Central memory CD8-positive, alpha-beta T cell (primary cell): ENCODE results near the gene ELMO1.

Source experiments
- ATAC-seq: fragments of 150-1000 bp; cut with Tn5 transposase; replicated peaks from 2 replicates; pipeline ENCODE4 v1.10.0; 2022; ENCODE audit warnings: mild to moderate bottlenecking, moderate FRiP score, moderate number of reproducible peaks; ENCODE audit not compliant: poor library complexity, severe bottlenecking; ENCODE audit errors: extremely low read depth
- DNase-seq, 2 donors: peaks; one replicate each; pipeline ENCODE4 v3.0.0; 2021; ENCODE audit warnings: low spot score in 2 of 2
- H3K27ac Mint-ChIP-seq: one replicate; pipeline ENCODE4 v1.8.0; 2022; ENCODE audit warnings: low read depth, mild to moderate bottlenecking, moderate library complexity, mixed read lengths
- H3K27me3 Mint-ChIP-seq: one replicate; pipeline ENCODE4 v1.8.0; 2022; ENCODE audit warnings: mixed read lengths
- H3K36me3 Mint-ChIP-seq: one replicate; pipeline ENCODE4 v1.8.0; 2022; ENCODE audit warnings: mild to moderate bottlenecking, moderate library complexity, mixed read lengths; ENCODE audit not compliant: insufficient read depth
- H3K4me1 Mint-ChIP-seq: one replicate; pipeline ENCODE4 v1.8.0; 2022; ENCODE audit warnings: mixed read lengths
- H3K4me3 Mint-ChIP-seq: one replicate; pipeline ENCODE4 v1.8.0; 2022; ENCODE audit warnings: mild to moderate bottlenecking, moderate library complexity, mixed read lengths
- H3K9me3 Mint-ChIP-seq: one replicate; pipeline ENCODE4 v1.8.0; 2022; ENCODE audit warnings: mixed read lengths

Gene ELMO1

DNA sequence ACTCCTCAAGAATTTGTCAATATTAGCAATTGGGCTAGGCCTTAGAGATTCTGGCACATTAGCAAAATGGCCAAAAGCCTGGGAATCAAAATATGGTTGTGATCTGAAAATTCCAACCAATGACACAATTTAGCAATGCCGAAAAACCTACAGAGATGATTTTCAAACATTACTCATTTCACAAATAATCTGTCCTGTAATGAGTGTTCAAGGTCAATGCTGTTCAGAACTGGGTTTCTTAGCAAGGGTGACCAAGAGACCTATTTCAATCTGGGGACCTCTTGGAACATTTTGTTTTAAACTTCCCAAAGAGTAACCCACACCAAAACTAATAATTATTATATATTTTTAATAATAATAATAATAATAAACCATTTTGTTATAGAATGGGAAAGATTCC lies 24.1 kb downstream of the ELMO1 start:
- no peak overlapping the region for H3K4me3 Mint-ChIP-seq
- no peak for ATAC-seq
- H3K36me3 Mint-ChIP-seq = peaks cover 6% of the 10 kb centered on the region
- no peaks in the 10 kb centered on the region for H3K9me3 Mint-ChIP-seq
- H3K27ac Mint-ChIP-seq = no peak overlapping the region
- H3K4me1 Mint-ChIP-seq = peaks cover 29% of the 10 kb centered on the region
- H3K27me3 Mint-ChIP-seq = no peaks in the 10 kb centered on the region
- DNase-seq = no peak

GRCh38 chr7:37421861-37422500 lies 26.7 kb downstream of the ELMO1 start:
- Mint-ChIP-seq H3K27ac (no peak overlapping the region), H3K4me3 (no peak overlapping the region), H3K36me3 (peaks cover 2% of the 10 kb centered on the region), H3K4me1 (peaks cover 31% of the 10 kb centered on the region), H3K27me3 (no peaks in the 10 kb centered on the region), H3K9me3 (no peaks in the 10 kb centered on the region)
- DNase-seq (no peak), ATAC-seq (no peak)

DNA sequence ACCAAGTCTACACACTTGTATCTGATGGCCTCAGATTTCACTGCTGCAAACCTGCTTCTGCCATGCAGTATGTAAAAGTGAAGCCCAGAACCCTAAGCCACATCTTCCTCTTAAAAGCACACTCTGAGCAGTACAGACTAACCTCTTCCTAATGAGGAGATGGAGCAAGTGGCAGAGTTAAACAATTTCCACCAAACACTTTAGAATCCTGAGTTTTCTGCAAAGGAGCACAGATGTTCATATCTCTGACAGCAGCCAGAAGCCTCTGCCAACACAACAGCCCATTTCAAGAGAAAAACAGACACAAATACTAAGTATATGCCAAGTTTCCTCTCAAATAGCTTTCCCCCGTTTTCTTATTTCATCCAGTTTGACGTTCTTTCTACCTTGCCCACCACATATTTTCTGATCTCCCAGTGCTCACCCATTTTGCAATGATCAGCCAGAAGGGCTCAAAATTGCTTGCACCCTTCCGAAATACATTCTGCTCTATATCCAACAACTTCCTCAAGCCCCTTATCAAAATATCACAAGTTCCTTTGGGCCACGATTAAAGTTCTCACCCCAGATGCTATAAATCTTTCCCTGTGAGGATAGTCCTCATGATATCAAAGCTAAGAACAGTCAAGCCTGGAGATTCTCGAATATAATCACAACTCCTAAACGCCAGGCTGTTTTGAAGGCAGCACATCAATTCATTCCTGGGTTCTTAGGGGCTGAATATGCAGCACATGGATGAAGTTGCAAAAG lies 27.5 kb downstream of the ELMO1 start:
- H3K27ac Mint-ChIP-seq = no peak overlapping the region
- no peaks in the 10 kb centered on the region for H3K27me3 Mint-ChIP-seq
- DNase-seq (no peak), ATAC-seq (no peak)
- no peaks in the 10 kb centered on the region for H3K9me3 Mint-ChIP-seq
- H3K4me3 Mint-ChIP-seq = no peak overlapping the region
- H3K36me3 Mint-ChIP-seq = no peaks in the 10 kb centered on the region
- H3K4me1 Mint-ChIP-seq = peaks cover 31% of the 10 kb centered on the region

DNA sequence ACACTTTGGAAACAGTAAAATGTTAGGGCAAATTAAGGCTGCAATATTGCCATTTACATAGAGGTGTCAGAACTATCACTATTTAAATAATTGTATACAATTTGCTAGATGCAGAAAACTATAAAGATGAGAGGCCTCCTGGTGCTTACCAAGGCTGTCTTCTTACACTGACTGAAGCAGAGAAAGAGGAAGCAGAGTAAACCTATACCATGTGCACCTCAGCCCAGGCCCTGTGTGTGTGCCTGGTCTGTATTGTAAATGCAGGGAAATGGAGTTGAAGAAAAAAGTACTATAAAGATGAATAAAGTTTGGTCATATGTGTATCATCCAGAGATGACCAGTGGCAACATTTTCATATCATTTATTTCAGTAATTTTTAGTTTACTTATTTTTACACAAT lies 29.2 kb downstream of the ELMO1 start:
- H3K9me3 Mint-ChIP-seq = no peaks in the 10 kb centered on the region
- no peak for ATAC-seq
- H3K36me3 Mint-ChIP-seq = no peaks in the 10 kb centered on the region
- peaks cover 31% of the 10 kb centered on the region for H3K4me1 Mint-ChIP-seq
- no peak for DNase-seq
- no peak overlapping the region for H3K27ac Mint-ChIP-seq
- no peaks in the 10 kb centered on the region for H3K27me3 Mint-ChIP-seq
- H3K4me3 Mint-ChIP-seq = no peak overlapping the region

DNA sequence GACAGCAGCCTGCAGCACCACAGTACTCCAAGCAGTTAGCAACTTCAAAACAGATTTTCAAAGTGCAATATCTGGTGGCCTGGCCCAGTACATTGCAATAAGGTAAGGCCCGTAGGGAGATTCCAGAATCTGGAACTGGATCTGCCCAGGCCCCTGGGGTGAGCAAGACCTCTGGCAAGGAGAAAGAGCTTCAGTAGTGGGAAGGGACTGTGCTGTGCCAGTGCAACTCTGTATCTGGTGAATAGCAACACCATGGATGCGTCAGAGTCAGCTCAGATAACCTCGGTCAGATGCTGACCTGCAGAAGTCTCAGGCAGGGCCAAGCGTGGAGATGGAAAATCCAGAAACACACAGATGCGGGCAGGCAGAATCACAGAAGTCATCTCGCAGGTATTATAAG lies 30.3 kb downstream of the ELMO1 start:
- Mint-ChIP-seq H3K4me3 (no peak overlapping the region), H3K27me3 (no peaks in the 10 kb centered on the region), H3K4me1 (peaks cover 31% of the 10 kb centered on the region), H3K27ac (no peak overlapping the region), H3K36me3 (no peaks in the 10 kb centered on the region), H3K9me3 (no peaks in the 10 kb centered on the region)
- DNase-seq (no peak), ATAC-seq (no peak)

DNA sequence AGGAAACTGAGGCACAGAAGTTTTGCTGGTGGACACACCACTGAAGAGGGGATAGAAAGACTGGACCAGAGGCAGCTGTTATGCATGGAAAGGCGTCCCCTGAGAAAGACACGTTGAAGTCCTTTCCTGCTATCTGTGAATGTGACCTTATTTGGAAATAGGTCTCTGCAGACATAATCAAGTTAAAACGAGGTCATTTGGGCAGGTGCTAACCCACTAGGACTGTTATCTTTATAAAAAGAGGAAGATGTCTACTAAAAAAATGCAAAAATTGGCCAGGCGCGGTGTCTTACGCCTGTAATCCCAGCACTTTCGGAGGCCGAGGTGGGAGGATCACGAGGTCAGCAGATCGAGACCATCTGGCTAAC lies 31.6 kb downstream of the ELMO1 start:
- H3K27me3 Mint-ChIP-seq = no peaks in the 10 kb centered on the region
- H3K9me3 Mint-ChIP-seq = peaks cover 5% of the 10 kb centered on the region
- H3K36me3 Mint-ChIP-seq = peaks cover 3% of the 10 kb centered on the region
- DNase-seq = no peak
- H3K4me3 Mint-ChIP-seq = no peak overlapping the region
- H3K4me1 Mint-ChIP-seq = peaks cover 37% of the 10 kb centered on the region
- H3K27ac Mint-ChIP-seq = no peak overlapping the region
- no peak for ATAC-seq

DNA sequence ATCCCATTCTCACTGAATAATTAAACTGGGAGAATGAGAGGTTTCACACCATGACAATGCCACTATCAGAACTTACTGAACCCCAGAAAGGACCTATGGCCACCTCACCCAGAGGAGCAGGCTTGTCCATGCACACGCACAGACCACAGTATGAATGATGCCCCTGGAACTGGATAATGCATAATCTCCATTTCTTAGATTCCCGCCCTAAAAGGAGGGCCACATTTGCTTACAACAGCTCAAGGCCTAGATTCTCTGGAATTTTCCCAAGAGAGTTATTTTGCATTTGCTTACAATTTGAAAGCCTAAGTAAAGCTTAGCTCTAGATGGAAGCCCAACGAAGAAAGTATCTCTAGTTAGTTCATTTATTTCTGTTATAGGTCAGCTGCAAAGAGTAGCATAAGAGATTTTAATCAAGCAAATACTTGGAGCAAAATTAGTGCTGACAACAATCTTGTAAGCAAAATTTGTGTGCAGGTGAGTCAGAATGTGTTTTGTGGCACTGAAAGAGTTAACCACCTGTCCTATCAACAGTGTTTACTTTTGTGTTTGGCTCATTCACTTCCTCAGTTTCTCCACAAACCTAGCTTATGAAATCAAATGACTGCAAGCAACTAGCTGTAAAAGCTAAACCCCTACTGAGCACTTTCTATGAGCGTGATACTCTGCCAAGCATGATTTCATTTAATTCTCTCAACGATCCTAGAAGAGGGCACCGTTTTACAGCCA lies 32.1 kb downstream of the ELMO1 start:
- no peaks in the 10 kb centered on the region for H3K27me3 Mint-ChIP-seq
- H3K27ac Mint-ChIP-seq = no peak overlapping the region
- DNase-seq (no peak), ATAC-seq (no peak)
- peaks cover 5% of the 10 kb centered on the region for H3K9me3 Mint-ChIP-seq
- H3K4me1 Mint-ChIP-seq = peaks cover 42% of the 10 kb centered on the region
- H3K36me3 Mint-ChIP-seq = peaks cover 3% of the 10 kb centered on the region
- H3K4me3 Mint-ChIP-seq = no peak overlapping the region

DNA sequence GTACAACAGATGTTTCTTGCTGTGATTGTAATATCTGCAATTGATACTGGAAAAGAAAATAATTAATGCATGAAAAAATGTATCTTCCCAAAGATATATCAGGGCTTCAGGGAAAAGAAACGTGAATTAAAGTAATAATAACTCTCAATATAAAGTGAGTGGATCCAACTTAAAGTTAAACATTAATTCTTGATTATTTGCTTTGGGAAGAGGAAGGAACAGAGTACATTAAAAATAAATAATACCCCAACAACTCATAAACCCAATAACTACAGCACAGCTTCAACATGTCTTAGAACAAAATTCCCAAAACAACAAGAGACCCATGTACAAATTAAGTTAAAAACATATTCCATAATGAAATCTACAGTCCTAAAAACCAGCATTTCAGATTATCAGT lies 33.0 kb downstream of the ELMO1 start:
- H3K9me3 Mint-ChIP-seq = peaks cover 5% of the 10 kb centered on the region
- H3K4me1 Mint-ChIP-seq = peaks cover 42% of the 10 kb centered on the region
- ATAC-seq = no peak
- H3K36me3 Mint-ChIP-seq = peaks cover 3% of the 10 kb centered on the region
- no peak overlapping the region for H3K4me3 Mint-ChIP-seq
- H3K27ac Mint-ChIP-seq = no peak overlapping the region
- no peak for DNase-seq
- H3K27me3 Mint-ChIP-seq = no peaks in the 10 kb centered on the region

GRCh38 chr7:37414352-37414983 lies 34.2 kb downstream of the ELMO1 start:
- no peaks in the 10 kb centered on the region for H3K27me3 Mint-ChIP-seq
- H3K4me1 Mint-ChIP-seq = peaks cover 44% of the 10 kb centered on the region
- ATAC-seq (no peak), DNase-seq (no peak)
- H3K4me3 Mint-ChIP-seq = no peak overlapping the region
- peaks cover 5% of the 10 kb centered on the region for H3K9me3 Mint-ChIP-seq
- H3K27ac Mint-ChIP-seq = no peak overlapping the region
- H3K36me3 Mint-ChIP-seq = peaks cover 3% of the 10 kb centered on the region

DNA sequence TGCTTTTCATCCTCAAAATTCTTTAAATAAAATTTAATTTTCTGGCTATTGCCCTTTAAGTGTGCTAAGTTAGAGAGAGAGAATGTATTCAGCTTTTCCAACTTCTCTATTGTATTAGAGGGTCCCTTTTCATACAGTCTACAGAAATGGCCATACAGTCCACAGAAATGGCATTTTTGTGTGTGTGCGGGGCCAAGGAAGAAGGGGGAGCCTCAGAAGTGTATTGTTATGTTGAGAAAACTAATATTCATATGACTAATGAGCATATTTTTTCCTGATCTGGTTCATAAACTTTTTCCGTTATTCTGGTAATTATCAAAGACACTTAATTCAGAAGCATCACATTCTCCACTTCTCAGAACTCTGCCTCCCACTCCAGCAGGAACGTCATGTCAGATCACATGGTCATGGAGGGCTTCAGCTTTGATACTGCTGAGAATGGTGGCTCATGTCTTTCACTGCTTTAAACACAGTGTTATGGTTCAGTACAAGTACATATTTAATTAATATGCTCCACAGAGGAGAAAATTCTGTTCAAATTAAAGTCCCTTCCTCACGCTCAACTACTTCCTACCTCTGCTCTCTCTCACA lies 37.1 kb downstream of the ELMO1 start:
- Mint-ChIP-seq H3K9me3 (peaks cover 5% of the 10 kb centered on the region), H3K36me3 (peaks cover 5% of the 10 kb centered on the region), H3K4me1 (peaks cover 46% of the 10 kb centered on the region), H3K27ac (peak overlapping the region; percentile 40), H3K4me3 (no peak overlapping the region), H3K27me3 (no peaks in the 10 kb centered on the region)
- ATAC-seq (no peak), DNase-seq (no peak)

- H3K36me3 Mint-ChIP-seq = peaks cover 5% of the 10 kb centered on the region
- DNase-seq (no peak), ATAC-seq (no peak)
- peaks cover 5% of the 10 kb centered on the region for H3K9me3 Mint-ChIP-seq
- no peaks in the 10 kb centered on the region for H3K27me3 Mint-ChIP-seq
- peaks cover 46% of the 10 kb centered on the region for H3K4me1 Mint-ChIP-seq
- no peak overlapping the region for H3K4me3 Mint-ChIP-seq
- peak overlapping the region; percentile 40 for H3K27ac Mint-ChIP-seq
Observed at GRCh38 chr7:37410305-37411229, 38.1 kb downstream of the ELMO1 start.
